AG08395 (cell line): ENCODE data around the gene RAB7A.
"Not testable (repeated sequence)": the region's sequence is repeated elsewhere in the genome, so short reads cannot be mapped to it uniquely, and the experiment has no call there.

Source experiments
- DNase-seq: peaks from one replicate; pipeline ENCODE4 v3.0.0; 2012; ENCODE audit warnings: mixed read lengths, low spot score

Gene RAB7A

DNA sequence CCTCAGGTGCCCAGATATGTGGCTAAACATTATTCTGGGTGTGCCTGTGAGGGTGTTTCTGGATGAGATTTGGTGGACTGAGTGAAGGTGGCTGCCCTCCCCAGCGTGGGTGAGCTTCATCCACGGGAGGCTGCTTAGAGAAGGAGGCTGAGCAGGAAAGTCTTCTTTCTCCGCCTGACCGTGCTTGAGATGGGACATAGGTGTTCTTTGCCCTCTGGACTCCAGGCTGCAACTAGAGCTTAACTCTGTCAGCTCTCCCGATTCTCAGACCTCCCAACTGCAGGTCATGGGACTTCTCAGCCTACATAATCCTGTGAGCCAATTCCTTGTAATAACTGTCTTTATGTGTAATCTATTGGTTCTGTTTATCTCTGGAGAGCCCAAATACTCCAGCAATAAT lies 34.1 kb downstream of the RAB7A start:
- no peak for DNase-seq

DNA sequence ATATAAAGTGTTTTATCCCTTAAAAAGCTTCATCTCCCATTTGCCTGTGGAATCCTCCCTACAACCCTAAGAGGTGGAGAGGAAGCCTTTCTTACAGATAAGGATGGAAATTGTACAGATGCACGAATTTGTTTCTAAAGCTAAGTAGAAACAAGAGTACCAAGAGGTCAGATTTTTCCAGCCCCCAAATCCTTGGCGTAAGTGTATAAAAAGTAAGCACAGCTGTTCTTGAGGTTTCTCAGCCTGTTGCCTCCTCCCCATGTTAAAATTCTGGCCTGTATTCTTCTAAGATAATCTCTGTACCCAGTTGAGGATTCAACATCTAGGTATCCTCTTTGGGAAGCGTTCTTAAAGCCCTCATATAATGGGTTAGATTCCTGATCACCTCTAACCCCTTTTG lies 34.9 kb downstream of the RAB7A start:
- no peak for DNase-seq

DNA sequence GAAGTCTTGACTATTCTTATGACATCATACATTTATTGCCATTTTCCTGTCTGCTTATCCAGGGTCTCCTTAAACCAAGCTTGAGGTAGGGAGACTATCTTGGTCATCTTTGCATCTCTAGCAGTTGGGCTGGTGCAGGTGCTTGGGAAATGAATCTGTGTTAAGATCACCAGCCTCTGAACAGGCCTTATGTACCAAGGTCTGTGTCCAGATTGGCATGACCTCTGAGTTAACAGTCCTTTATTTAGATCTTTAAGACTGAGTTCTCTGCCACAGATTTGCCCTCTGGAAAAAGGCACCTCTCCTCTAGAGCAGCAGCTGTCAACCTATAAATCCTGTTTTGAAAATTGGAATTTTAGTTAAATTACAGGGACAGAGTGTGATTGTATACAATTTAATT lies 35.4 kb downstream of the RAB7A start:
- no peak for DNase-seq

DNA sequence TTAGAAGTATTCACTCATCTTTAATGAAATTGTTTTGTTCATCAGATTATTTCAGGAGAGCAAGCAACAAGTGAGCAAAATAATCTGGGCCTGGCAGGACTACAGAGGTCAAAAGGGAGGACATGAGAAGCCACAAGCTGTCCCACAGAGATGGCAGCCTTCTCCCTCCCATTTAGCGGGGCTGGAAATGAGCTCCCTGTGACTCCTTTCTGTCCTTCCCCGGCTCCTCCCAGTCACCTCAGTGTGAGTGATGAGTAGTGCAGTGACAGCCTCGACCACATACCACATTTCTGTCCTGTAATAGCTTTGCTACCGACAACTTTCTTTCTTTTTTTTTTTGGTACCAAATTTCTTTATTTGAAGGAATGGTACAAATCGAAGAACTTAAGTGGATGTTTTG lies 38.0 kb downstream of the RAB7A start:
- DNase-seq: no peak

DNA sequence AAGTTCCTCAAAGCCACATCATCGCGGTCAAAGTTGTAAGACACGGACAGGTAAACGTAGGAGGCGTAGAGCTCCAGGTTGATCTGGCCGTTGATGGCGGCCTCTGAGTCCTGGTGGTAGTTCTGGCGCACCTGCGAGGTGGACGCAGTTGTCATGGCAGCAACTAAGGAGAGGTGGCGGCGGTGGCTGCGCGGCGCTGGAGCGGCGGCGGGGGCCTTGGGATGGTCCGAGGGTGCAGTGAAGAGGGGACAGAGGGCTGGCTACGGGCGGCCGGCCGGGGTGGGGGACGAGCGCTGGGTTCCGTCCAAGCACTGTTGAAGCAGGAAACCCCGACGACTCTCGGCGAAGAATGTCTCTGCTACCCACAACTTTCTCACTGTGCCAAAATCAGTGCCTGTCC lies 38.9 kb downstream of the RAB7A start:
- no peak for DNase-seq

DNA sequence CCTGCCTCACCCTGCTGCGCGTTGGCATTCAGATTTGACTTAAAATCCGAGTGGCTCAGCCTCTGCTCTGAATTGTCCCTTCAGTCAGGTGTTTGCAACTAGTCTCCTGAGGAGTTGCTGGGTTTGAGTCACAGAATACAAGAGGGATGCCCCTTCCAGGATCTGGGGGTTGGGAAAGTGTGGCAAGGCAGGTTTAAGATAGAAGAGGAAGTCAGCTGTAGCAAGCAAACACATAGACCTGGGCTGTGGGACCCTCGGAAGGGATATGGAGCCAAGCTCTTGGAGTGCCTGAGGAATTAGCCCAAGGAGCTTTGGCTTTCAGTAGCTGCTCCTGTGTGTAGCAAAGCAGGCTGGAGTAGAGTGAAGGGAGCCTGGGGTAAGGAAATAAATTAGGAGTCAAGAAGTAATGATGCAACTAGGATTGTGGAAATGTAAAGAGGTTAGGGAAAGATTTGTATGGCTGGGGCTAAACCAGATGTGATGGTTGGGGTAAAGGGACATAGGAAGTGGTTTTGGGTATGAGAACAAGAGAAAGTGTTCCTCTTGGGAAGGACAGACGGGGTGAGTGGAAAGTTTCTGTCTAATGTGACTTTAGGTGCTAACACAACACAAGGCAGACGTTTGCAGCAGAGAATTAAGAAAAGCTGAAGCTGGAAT lies 41.2 kb downstream of the RAB7A start:
- no peak for DNase-seq

- no peak for DNase-seq
Measured at GRCh38 chr3:128768471-128768870, 42.5 kb downstream of the RAB7A start.

DNA sequence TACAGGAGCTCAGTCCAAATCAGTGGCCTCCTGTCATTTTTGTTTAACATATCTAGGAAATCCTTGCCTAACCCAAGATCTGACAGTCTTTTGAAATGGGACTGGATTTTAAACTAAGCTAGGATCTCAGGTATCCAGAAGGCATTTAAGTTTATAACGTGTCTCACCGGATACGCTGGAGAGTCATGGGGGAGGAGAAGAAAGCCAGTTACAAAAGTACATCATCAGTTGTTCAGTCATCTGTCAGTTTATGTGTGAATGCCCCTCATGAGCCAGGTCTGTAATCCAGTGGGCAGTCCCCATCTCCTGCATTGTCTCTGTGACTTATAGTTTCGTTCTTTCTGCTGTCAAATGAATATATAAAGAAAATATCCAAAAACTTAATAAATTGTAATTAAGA lies 44.4 kb downstream of the RAB7A start:
- no peak for DNase-seq

GRCh38 chr3:128773189-128773588 lies 47.2 kb downstream of the RAB7A start:
- DNase-seq: not testable (repeated sequence)

DNA sequence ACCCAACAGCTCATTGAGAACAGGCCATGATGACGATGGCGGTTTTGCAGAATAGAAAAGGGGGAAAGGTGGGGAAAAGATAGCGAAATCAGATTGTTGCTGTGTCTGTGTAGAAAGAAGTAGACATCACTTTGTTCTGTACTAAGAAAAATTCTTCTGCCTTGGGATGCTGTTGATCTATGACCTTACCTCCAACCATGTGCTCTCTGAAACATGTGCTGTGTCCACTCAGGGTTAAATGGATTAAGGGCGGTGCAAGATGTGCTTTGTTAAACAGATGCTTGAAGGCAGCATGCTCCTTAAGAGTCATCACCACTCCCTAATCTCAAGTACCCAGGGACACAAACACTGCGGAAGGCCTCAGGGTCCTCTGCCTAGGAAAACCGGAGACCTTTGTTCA lies 47.6 kb downstream of the RAB7A start:
- not testable (repeated sequence) for DNase-seq

- no peak for DNase-seq
Measured at GRCh38 chr3:128775241-128775640, 49.3 kb downstream of the RAB7A start.

DNA sequence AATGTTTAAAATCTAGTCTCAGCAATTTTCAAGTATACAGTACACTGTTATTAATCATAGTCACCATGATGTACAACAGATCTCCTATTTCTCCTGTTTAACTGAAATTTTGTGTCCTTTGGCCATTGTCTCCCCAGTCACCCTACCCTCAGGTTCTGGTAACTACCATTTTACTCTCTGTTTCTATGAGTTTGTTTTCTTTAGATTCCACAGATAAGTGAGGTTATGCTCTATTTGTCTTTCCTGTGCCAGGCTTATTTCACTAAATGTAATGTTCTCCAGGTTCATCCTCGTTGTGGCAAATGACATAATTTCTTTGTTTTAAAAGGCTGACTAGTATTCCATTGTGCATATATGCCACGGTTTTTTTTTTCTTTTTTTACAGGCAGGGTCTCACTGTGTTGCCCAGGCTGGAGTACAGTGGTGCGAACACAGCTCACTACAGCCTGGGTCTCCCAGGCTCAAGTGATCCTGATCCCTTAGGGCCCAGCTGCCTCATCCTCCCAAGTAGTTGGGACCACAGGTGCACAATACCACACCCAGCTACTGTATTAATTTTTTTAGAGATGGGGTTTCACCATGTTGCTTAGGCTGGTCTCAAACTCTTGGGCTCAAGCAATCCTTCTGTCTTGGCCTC lies 50.0 kb downstream of the RAB7A start:
- DNase-seq: no peak

DNA sequence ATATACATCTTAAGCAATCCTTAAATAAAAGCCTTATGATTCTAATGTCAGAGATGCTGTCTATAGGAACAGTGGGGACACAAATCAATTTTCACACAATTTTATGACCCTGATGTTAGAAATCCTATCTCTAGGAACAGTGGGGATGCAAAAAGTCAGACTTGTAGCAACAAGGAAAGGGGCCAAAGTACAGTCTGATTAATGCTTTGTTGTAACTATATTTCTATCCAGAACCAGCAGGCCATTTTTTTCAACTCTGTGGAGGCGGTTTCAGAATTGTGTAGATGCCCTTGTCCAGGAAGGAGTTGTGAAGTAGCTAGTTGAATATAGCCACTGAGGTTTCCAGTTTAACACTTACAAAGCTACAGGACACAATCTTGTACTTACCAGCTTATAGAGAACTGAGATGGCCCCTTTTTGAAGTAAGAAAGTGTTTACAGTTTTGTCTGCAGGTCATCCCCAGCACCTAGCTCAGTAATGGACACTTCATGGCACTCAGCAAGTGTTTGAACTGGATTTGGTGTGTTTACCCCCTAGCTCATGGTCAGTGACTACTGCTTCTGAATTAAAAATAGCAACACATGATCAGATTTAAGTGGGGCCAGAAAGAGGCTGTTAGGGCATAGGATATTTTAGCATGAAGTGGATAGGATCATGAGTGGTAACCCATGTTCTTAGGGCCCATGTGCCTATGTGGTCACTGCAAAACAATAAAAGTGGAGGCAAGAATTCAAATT lies 54.3 kb downstream of the RAB7A start:
- no peak for DNase-seq

DNA sequence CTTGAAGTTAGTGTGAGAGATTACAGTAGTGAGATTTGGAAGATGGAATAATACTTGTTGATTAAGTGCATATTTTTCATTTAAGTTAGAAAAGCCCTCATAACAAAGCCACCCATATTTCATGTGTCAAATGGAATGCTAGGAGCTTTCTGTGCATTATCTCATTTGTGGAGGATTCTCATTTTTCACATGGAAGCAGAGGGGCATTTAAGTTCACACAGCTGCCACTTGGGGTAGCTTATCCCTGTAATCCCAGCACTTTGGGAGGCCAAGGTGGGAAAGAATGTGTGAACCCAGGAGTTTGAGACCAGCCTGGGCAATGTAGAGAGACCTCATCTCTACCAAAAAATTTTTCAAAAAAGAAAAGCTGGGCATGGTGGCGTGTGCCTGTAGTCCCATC lies 55.2 kb downstream of the RAB7A start:
- DNase-seq: no peak

GRCh38 chr3:128782282-128783146 lies 56.5 kb downstream of the RAB7A start:
- no peak for DNase-seq

GRCh38 chr3:128783774-128784173 lies 57.8 kb downstream of the RAB7A start:
- DNase-seq: no peak

GRCh38 chr3:128784232-128784631 lies 58.2 kb downstream of the RAB7A start:
- DNase-seq: no peak

- no peak for DNase-seq
Measured at GRCh38 chr3:128784843-128785242, 58.9 kb downstream of the RAB7A start.

GRCh38 chr3:128786434-128787020 lies 60.5 kb downstream of the RAB7A start:
- DNase-seq: peak; percentile 64

GRCh38 chr3:128787256-128788253 lies 61.6 kb downstream of the RAB7A start:
- no peak for DNase-seq
